ENCODE measurements around the gene MRTFA. TPM values are rescaled to one million over a fixed set of nuclear protein-coding genes. Genes with fewer than 3 reads are reported as not detected.

Gene MRTFA
- total and polyA plus RNA-seq, 2 of the 13 experiments (the other 11 are each of a cell fraction or from before 2014, with no cell fraction given), result 2.4 to 8.2 TPM

DNA sequence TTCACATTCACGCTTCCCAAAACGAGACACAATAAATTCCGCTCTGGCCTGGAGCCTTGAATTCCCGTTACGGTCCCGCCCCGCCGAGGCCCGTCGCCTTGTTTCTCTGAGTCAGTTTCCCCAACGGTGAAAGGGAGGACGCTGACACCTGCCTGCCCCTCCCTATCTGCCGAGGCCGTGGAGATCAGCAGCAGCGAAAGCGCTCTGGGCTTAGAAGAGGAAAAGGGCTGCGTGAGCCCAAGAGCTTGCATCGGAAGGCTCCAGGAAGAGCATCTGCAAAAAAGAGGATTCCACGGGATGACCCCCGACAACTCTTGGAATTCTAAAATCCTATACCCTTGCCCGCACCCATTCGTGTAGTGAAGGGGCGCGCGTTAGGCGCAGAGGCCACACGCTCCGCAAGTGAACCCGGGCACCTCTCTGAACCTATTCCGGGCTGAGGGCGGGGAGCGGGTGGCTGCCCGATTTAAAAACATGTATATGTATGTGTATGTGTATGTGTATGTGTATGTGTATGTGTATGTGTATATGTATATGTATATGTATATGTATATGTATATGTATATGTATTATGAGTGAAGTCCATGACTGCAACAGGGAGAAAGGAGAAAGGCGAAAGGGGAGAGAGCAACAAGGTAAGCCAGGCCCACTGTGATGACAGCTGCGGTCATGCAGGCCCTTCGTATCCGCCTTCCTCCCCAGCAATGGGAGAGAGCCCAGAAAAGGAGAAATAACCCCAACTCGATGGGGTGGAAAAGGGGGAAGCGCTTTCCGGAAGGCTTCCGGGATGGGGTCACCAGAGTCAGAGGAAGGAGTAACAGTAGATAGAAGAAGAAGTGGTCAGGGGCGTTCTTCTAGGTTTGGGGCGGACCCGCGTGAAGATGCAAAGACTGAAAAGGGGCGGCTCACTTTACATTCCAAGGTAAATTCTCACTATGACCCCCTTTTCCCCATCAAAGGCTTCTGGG, 948 bp upstream of the MRTFA start (continued):
- TF ChIP-seq ZNF543 (CRISPR knock-in tag; IDR thresholded peaks at IDR 0.05) (no peak), NFATC3 (CRISPR knock-in tag; IDR thresholded peaks at IDR 0.05) (no peak), NR1H2 (CRISPR knock-in tag; IDR thresholded peaks at IDR 0.05; ENCODE audit: borderline replicate concordance, low read depth) (no peak), MTF1 (CRISPR knock-in tag; IDR thresholded peaks at IDR 0.05) (no peak; the same call in 1 of the 2 replicates), SIN3B (IDR thresholded peaks at IDR 0.05; ENCODE audit: low read length) (no peak), ZNF672 (CRISPR knock-in tag; IDR thresholded peaks at IDR 0.05) (no peak), SKI (IDR thresholded peaks at IDR 0.05; ENCODE audit: partially characterized antibody) (no peak), ZFP37 (CRISPR knock-in tag; IDR thresholded peaks at IDR 0.05; ENCODE audit: borderline replicate concordance) (no peak), ZNF510 (CRISPR knock-in tag; IDR thresholded peaks at IDR 0.05; ENCODE audit: low read depth) (0 out of 2 replicates have a peak, but pooled peaks have one; percentile 47), SRSF1 (optimal IDR thresholded peaks at IDR 0.05; ENCODE audit: low read depth, low read length) (no peak), PAX8 (CRISPR knock-in tag; IDR thresholded peaks at IDR 0.05; ENCODE audit: borderline replicate concordance) (no peak), FOXP1 (IDR thresholded peaks at IDR 0.05) (no peak), FOXP1 (CRISPR knock-in tag; IDR thresholded peaks at IDR 0.05) (no peak), MIXL1 (CRISPR knock-in tag; IDR thresholded peaks at IDR 0.05) (no peak), TBX3 (IDR thresholded peaks at IDR 0.05; ENCODE audit: borderline replicate concordance) (no peak), HOXA7 (CRISPR knock-in tag; IDR thresholded peaks at IDR 0.05) (no peak), ZNF30 (CRISPR knock-in tag; IDR thresholded peaks at IDR 0.05) (no peak)
- TF ChIP-seq, protein P1, sequence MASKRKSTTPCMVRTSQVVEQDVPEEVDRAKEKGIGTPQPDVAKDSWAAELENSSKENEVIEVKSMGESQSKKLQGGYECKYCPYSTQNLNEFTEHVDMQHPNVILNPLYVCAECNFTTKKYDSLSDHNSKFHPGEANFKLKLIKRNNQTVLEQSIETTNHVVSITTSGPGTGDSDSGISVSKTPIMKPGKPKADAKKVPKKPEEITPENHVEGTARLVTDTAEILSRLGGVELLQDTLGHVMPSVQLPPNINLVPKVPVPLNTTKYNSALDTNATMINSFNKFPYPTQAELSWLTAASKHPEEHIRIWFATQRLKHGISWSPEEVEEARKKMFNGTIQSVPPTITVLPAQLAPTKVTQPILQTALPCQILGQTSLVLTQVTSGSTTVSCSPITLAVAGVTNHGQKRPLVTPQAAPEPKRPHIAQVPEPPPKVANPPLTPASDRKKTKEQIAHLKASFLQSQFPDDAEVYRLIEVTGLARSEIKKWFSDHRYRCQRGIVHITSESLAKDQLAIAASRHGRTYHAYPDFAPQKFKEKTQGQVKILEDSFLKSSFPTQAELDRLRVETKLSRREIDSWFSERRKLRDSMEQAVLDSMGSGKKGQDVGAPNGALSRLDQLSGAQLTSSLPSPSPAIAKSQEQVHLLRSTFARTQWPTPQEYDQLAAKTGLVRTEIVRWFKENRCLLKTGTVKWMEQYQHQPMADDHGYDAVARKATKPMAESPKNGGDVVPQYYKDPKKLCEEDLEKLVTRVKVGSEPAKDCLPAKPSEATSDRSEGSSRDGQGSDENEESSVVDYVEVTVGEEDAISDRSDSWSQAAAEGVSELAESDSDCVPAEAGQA (IDR thresholded peaks at IDR 0.05; ENCODE audit: low read depth), result no peak
- TF ChIP-seq, protein P1 (CRISPR knock-in tag; IDR thresholded peaks at IDR 0.05; ENCODE audit: borderline replicate concordance), result no peak
- TF ChIP-seq, protein P2, sequence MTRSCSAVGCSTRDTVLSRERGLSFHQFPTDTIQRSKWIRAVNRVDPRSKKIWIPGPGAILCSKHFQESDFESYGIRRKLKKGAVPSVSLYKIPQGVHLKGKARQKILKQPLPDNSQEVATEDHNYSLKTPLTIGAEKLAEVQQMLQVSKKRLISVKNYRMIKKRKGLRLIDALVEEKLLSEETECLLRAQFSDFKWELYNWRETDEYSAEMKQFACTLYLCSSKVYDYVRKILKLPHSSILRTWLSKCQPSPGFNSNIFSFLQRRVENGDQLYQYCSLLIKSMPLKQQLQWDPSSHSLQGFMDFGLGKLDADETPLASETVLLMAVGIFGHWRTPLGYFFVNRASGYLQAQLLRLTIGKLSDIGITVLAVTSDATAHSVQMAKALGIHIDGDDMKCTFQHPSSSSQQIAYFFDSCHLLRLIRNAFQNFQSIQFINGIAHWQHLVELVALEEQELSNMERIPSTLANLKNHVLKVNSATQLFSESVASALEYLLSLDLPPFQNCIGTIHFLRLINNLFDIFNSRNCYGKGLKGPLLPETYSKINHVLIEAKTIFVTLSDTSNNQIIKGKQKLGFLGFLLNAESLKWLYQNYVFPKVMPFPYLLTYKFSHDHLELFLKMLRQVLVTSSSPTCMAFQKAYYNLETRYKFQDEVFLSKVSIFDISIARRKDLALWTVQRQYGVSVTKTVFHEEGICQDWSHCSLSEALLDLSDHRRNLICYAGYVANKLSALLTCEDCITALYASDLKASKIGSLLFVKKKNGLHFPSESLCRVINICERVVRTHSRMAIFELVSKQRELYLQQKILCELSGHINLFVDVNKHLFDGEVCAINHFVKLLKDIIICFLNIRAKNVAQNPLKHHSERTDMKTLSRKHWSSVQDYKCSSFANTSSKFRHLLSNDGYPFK (CRISPR knock-in tag; IDR thresholded peaks at IDR 0.05; ENCODE audit: borderline replicate concordance), result no peak; the same call in 1 of the 2 replicates
- TF ChIP-seq, protein P3, sequence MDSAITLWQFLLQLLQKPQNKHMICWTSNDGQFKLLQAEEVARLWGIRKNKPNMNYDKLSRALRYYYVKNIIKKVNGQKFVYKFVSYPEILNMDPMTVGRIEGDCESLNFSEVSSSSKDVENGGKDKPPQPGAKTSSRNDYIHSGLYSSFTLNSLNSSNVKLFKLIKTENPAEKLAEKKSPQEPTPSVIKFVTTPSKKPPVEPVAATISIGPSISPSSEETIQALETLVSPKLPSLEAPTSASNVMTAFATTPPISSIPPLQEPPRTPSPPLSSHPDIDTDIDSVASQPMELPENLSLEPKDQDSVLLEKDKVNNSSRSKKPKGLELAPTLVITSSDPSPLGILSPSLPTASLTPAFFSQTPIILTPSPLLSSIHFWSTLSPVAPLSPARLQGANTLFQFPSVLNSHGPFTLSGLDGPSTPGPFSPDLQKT (CRISPR knock-in tag; IDR thresholded peaks at IDR 0.05; ENCODE audit: borderline replicate concordance), result no peak

All from HepG2 (cell line).